ENCODE measurements around the gene ANKRD44. TPM values are rescaled to one million over a fixed set of nuclear protein-coding genes. Genes with fewer than 3 reads are reported as not detected.

ANKRD44 gene
- total RNA-seq, 1 donor from 2014 or later: 6.9 TPM

GRCh38 chr2:197322724-197323720 lies 12.4 kb upstream of the ANKRD44 start:
- DNase-seq: no peak
- ATAC-seq: no peak
- intact Hi-C loops (cut with micrococcal nuclease): no loop called here

GRCh38 chr2:197322143-197322542 lies 11.6 kb upstream of the ANKRD44 start:
- ATAC-seq (no peak), DNase-seq (no peak)
- intact Hi-C loops (cut with micrococcal nuclease): no loop called here

GRCh38 chr2:197315371-197315770 lies 4.8 kb upstream of the ANKRD44 start:
- intact Hi-C loops (cut with micrococcal nuclease): loop anchor here (10.0 kb wide), 1 partner anchor 181 kb away; no protein-coding TSS in a partner anchor
- ATAC-seq (no peak), DNase-seq (no peak)

GRCh38 chr2:197312186-197312585 lies 1.6 kb upstream of the ANKRD44 start:
- intact Hi-C loops (cut with micrococcal nuclease): loop anchor here (10.0 kb wide), 1 partner anchor 177 kb away; no protein-coding TSS in a partner anchor
- ATAC-seq (no peak), DNase-seq (no peak)

GRCh38 chr2:197311421-197312033 lies 947 bp upstream of the ANKRD44 start:
- ATAC-seq (no peak), DNase-seq (no peak)
- intact Hi-C loops (cut with micrococcal nuclease): loop anchor here (10.0 kb wide), 1 partner anchor 177 kb away; no protein-coding TSS in a partner anchor

- no peak for ATAC-seq
- intact Hi-C loops (cut with micrococcal nuclease): loop anchor here (10.0 kb wide), 1 partner anchor 176 kb away; no protein-coding TSS in a partner anchor
- DNase-seq: no peak
Measured at GRCh38 chr2:197310987-197311420, 424 bp upstream of the ANKRD44 start.

GRCh38 chr2:197309691-197310231 lies 819 bp downstream of the ANKRD44 start:
- DNase-seq: peak; percentile 53
- ATAC-seq: no peak
- intact Hi-C loops (cut with micrococcal nuclease): loop anchor here (5.0 to 10.0 kb wide), 2 partner anchors 117 to 175 kb away; no protein-coding TSS in a partner anchor

- intact Hi-C loops (cut with micrococcal nuclease): loop anchor here (5.0 kb wide), 1 partner anchor 117 kb away; no protein-coding TSS in a partner anchor
- DNase-seq (no peak), ATAC-seq (no peak)
Measured at GRCh38 chr2:197308996-197309690, 1.4 kb downstream of the ANKRD44 start.

GRCh38 chr2:197308585-197308984 lies 2.0 kb downstream of the ANKRD44 start:
- intact Hi-C loops (cut with micrococcal nuclease): loop anchor here (5.0 kb wide), 1 partner anchor 116 kb away; no protein-coding TSS in a partner anchor
- no peak for DNase-seq
- no peak for ATAC-seq

- ATAC-seq (no peak), DNase-seq (peak; percentile 28)
- intact Hi-C loops (cut with micrococcal nuclease): loop anchor here (5.0 kb wide), 1 partner anchor 116 kb away; no protein-coding TSS in a partner anchor
Measured at GRCh38 chr2:197307933-197308521, 2.6 kb downstream of the ANKRD44 start.

GRCh38 chr2:197307236-197307932 lies 3.2 kb downstream of the ANKRD44 start:
- no peak for DNase-seq
- ATAC-seq: no peak
- intact Hi-C loops (cut with micrococcal nuclease): loop anchor here (5.0 kb wide), 1 partner anchor 115 kb away; no protein-coding TSS in a partner anchor

GRCh38 chr2:197306696-197307040 lies 3.9 kb downstream of the ANKRD44 start:
- intact Hi-C loops (cut with micrococcal nuclease): loop anchor here (5.0 kb wide), 1 partner anchor 114 kb away; no protein-coding TSS in a partner anchor
- ATAC-seq (peak; percentile 31), DNase-seq (peak; percentile 65)

GRCh38 chr2:197306024-197306695 lies 4.4 kb downstream of the ANKRD44 start:
- intact Hi-C loops (cut with micrococcal nuclease): loop anchor here (5.0 kb wide), 1 partner anchor 114 kb away; no protein-coding TSS in a partner anchor
- ATAC-seq: no peak
- DNase-seq: no peak

- ATAC-seq (no peak), DNase-seq (no peak)
- intact Hi-C loops (cut with micrococcal nuclease): loop anchor here (5.0 kb wide), 1 partner anchor 112 kb away; no protein-coding TSS in a partner anchor
Measured at GRCh38 chr2:197304556-197305011, 6.0 kb downstream of the ANKRD44 start.

- intact Hi-C loops (cut with micrococcal nuclease): no loop called here
- no peak for DNase-seq
- ATAC-seq: no peak
Measured at GRCh38 chr2:197300139-197300538, 10.4 kb downstream of the ANKRD44 start.

- intact Hi-C loops (cut with micrococcal nuclease): no loop called here
- ATAC-seq: no peak
Measured at GRCh38 chr2:197298609-197299008, 12.0 kb downstream of the ANKRD44 start.

GRCh38 chr2:197297772-197298318 lies 12.7 kb downstream of the ANKRD44 start:
- DNase-seq (no peak), ATAC-seq (no peak)
- intact Hi-C loops (cut with micrococcal nuclease): no loop called here

More at GRCh38 chr2:197298609-197299008, 12.0 kb downstream of the ANKRD44 start:
- no peak for DNase-seq
